NCI-H2227 (cell line): ENCODE results near the gene SUGCT.
A peak's percentile ranks its signal among the peaks of the same experiment; 100 is the strongest.
"Not testable (repeated sequence)": the region's sequence is repeated elsewhere in the genome, so short reads cannot be mapped to it uniquely, and the experiment has no call there.

Experiments used
- DNase-seq: peaks from one replicate; lab custom pipeline; 2025; ENCODE audit not compliant: unreplicated experiment; lab: John Stamatoyannopoulos, UW

Gene SUGCT

DNA sequence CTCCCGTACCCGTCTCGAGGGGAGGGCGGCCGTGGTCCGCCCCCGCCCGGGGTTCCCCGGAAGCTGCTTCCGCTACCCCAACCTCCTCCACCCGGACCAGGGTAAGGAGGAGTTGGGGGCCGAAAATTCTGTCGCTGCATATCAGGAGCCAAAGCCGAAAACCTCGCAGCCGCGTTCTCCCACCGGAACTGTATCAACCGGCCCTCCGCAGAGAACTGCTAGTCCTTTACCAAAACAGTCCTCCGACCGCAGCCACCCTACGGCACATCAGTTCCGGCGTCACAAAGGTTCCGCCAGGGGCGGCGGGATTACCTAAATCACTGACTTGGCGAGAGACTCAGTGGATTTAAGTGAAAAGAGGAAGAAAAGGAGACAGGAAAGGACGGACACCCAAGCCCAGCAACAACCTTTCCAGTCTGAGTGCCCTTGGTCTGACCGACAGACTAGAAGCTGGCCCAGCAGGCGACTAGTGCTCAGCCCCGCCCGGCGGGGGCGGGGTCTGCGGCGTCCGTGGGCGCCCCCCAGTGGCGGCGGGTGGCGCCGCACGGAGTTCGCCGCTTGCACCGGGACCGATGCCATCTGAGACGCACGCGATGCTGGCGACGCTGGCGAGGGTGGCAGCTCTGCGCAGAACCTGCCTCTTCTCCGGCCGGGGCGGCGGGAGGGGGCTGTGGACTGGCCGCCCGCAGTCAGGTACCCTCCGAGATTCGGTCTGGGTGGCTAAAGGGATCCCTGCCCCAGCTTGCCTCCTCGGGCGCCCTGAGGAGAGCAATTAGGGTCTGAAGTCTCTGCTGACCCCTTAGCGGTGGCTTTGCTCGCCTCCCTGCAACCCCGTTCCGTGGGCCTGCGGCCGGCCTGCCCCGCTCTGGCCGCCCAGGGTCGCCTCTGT lies at the start of gene SUGCT, which contains the start of gene MPLKIP:
SUGCT (plus strand) TSS at position 578 of the 889 bp plus-strand sequence.
MPLKIP (minus strand) TSS at position 195 of the 889 bp plus-strand sequence; CDS start at position 140, 55 bp downstream.
- DNase-seq, result peak; percentile 89

DNA sequence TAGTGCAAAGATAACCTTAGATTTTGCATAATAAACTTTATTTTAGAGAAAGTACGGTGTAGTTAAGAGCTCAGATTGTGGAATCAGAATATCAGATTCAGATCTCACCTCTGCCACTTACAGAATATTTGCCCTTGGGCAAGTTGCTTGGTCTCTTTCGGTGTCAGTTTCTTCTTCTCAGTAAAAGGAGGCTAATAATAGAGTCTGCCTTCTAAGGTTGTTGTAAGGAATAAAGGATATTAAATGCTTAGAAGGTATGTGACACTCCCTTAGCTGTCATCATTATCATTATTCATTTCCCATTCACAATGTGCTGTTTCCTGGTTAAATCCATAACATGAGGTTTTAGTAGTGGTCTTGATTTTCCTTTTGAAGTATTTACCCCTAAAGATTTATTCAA lies 42.6 kb upstream of the SUGCT start:
- no peak for DNase-seq

DNA sequence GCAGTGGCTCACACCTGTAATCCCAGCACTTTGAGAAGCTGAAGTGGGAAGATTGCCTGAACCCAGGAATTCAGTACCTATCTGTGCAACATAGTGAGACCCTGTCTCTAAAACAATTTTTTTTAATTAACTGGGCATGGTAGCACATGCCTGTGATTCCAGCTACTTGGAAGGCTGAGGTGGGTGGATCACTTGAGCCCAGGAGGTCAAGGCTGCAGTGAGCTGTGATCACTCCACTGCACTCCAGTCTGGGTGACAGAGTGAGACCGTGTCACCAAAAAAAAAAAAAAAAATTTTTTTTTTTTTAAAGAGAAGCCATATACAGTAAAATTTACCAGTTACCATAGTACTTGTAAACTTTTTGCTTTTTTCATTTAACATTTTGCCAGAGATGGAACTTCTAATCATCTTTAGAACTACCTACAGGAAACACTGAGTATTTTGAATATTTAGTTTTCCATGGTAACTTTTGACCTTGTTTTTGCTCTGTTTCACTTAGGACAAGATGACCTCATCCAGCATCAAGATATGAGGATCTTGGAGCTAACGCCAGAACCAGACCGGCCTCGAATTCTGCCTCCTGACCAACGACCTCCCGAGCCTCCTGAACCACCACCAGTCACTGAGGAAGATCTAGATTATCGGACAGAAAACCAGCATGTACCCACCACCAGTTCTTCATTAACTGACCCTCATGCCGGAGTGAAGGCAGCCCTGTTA lies 41.0 kb upstream of the SUGCT start:
- no peak for DNase-seq

DNA sequence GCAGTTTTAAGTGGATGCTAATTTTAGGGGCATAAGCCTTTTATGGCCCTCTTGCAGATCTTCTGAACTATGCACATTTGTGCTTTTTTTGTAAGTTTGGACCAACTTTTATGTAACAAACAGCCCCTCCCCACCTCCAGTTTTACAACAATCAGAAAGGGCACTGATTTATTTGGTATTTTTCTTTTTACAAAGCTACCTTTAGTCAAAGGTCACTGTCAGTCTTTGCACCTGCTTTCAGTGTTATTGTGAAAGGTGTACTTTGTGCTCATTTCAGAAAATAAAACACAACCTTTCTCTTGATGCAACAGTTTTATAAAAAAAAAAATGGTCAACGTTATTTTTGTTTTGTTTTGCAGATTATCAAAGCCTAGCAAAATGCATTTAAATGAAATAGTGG lies 39.6 kb upstream of the SUGCT start:
- DNase-seq, result no peak

DNA sequence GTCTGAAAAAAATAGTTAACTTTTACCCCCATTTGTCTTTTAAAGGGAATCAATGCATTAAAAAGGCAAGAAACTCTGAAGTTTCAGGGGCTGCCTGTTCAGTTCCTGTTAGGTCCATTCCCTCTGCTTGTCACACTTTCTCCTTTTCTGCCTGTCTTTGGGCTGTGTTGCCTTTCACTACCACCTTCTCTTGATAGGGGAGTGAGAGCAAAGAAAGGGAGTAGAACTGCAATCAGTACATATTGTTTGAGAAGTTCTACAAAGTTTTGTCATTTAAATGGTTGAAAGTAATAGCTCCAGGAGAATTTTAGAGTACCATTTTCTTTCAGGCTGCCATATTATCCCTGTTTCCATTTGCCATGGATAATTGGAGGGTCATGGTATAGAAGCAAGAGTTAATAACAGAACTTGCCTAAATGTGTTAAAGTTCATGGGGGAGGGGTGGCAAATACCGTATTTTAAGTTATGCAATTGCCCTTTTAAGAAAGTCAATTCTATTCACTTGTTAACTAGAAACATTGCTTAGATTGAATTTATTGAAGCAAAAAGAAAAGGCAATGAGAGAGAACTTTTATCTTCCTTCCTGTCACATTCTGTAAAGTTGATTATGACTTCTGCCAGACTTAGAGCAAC lies 39.0 kb upstream of the SUGCT start:
- DNase-seq, result no peak

DNA sequence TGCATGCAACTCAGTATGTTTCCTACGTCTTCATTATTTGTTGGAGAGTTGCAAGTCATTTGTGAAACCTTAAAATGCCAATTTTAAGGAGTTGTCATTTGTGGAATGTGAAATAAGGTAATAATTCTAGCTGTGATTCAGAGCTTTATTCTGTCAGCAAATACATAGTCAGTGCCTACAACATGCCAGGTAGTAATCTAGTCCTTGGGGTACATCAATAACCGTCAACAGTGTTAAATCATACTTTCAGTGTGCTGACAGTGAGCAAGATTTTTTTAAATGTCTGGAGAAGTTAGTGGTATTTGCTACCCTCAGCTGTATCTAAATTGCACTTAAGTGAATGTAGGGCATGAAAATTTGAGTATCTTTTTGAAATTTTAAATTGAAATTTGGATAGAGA lies 37.1 kb upstream of the SUGCT start:
- no peak for DNase-seq

DNA sequence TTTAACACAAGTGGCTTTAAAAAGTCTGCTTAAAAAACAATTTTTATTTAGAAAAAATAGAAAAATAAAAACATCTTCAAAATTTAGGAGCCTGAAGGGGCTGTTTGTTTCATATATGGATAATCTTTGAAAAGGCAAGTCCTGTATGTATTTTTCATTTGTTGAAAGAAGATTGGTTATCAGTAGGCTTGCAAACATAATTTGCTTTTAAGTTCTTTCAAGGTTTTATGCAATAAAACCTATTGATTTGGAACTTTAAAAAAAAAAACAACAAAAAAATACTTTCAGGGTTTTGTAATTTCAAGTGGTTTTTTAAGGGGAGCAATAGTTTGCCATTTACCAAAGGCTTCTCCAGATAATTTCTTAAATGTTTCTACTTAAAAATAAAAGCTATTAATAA lies 36.0 kb upstream of the SUGCT start:
- DNase-seq, result no peak

DNA sequence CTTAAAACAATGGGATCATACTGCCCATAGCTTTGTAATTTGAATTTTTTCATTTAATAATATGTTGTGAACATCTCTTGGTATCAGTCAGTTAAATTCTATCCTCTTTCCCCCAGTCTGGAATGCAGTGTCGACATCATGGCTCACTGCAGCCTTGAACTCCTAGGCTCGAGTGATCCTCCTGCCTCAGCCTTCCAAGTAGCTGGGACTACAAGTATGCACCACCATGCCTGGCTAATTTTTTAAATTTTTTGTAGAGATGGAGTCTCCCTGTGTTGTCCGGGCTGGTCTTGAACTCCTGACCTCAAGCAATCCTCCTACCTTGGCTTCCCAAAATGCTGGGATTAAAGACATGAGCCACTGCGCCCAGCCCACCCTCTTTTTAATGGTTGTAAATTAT lies 35.0 kb upstream of the SUGCT start:
- DNase-seq, result no peak

DNA sequence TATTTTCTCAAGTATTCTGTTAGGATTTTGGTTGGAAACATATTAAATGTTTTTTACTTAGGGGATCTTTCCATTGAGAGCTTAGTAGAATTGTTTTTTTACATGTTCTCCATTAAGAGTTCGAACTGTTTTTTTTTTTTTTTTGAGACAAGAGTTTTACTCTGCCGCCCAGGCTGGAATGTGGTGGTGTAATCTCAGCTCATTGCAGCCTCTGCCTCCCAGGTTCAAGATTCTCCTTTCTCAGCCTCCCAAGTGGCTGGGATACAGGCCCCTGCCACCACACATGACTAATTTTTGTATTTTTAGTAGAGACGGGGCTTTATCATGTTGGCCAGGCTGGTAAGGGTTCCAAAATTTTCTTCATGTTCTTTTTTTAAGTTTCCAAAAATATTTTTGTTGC lies 33.6 kb upstream of the SUGCT start:
- no peak for DNase-seq

DNA sequence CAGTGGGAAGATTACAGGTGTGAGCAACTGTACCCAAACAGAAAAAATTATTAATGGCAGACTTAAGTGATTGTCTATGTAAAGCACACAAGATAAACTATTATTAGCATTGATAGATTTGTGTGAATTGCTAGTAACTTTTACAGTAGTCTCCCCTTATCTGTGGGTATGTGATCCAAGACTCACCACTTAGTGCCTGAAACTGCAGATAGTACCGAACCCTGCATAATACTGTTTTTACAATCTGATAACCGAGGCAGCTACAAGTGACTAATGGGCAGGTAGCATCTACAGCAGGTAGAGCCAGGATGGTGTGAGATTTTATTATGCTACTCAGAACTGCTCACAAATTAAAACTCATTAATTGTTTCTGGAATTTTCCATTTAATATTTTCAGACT lies 31.9 kb upstream of the SUGCT start:
- DNase-seq, result no peak

DNA sequence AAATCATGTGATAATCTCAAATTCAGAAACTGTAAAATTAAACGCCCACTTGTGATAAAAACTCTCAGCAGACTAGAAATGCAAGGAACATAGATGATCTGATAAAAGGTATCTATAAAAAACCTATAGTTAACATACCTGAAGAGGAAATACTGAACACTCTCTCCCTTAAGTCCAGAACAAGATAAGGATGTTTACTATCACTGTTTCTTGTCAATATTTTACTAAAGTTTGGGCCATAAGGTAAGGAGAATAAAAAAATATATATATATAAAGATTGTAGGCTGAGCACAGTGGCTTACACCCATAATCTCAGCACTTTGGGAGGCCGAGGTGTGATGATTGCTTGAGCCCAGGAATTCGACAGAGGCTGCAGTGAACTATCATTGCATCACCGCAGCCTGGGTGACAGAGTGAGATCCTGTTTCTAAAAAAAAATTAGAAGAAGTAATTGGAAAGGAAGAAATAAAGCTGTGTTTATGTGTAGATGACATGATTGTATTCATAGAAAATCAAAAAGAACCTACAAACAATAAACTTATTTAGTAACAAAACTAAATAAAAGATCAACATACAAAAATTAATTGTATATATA lies 28.8 kb upstream of the SUGCT start:
- no peak for DNase-seq

DNA sequence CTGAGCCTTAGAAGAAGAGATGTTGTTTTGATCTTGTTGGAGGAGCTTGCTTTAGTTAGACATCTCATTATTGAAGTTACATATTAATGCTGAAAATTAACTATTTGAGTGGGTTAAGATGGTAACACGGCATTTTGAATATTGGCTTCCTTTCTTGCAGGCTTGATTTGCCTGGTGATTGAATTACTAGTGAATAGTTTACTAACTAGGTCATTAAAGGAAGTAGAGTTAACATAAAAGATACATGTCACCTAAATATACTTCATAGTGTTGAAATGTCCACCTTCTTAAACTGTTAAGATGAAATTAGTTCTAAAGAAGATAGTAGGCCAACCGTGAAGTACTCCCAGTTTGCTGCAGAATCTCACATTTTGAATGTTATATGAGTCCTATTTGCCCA lies 18.9 kb upstream of the SUGCT start:
- no peak for DNase-seq

DNA sequence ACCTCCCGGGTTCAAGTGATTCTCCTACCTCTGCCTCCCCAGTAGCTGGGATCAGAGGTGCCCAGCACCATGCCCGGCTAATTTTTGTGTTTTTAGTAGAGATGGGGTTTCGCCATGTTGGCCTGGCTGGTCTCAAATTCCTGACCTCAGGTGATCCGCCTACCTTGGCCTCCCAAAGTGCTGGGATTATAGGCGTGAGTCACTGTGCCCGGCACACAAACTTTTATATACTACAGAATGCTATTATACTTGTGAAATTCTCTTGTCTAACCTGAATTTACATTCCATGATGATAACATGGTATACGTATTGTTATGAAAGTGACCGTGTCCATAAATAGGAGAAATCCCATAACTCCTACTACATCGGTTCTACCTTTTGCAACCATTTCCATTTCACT lies 17.6 kb upstream of the SUGCT start:
- not testable (repeated sequence) for DNase-seq

DNA sequence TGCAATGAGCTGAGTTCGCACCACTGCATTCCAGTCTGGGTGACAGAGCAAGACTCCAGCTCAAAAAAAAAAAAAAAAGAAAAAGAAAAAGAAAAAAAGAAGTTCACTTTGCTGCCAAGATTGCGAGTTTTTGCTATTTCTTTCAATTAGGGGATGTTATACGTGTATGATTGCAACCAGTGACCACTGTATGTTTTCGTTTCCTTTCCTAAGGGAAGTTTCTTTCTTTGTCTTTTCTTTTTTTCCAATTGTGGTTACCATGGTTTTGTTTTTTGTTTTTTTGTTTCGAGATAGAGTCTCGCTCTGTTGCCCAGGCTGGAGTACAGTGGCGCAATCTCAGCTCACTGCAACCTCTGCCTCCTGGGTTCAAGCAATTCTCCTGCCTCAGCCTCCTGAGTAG lies 16.6 kb upstream of the SUGCT start:
- DNase-seq, result not testable (repeated sequence)

DNA sequence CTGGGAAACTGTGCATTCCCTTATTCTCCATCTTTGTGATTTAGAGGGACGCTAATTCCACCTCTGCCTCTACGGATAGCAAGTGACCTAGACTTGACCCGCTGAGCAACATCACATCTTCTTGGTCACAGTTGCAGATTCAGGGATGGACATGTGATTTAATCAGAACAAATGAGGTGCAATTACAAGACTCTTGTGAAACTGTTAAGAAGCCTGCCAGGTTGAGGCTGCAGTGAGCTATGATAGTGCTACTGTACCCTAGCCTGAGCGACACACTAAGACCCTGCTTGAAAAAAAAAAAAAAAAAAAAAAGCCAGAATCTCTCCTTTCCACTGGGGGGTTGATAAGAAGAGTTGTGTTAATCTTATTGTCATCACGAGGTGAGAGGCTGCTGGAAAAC lies 14.8 kb upstream of the SUGCT start:
- DNase-seq, result no peak

DNA sequence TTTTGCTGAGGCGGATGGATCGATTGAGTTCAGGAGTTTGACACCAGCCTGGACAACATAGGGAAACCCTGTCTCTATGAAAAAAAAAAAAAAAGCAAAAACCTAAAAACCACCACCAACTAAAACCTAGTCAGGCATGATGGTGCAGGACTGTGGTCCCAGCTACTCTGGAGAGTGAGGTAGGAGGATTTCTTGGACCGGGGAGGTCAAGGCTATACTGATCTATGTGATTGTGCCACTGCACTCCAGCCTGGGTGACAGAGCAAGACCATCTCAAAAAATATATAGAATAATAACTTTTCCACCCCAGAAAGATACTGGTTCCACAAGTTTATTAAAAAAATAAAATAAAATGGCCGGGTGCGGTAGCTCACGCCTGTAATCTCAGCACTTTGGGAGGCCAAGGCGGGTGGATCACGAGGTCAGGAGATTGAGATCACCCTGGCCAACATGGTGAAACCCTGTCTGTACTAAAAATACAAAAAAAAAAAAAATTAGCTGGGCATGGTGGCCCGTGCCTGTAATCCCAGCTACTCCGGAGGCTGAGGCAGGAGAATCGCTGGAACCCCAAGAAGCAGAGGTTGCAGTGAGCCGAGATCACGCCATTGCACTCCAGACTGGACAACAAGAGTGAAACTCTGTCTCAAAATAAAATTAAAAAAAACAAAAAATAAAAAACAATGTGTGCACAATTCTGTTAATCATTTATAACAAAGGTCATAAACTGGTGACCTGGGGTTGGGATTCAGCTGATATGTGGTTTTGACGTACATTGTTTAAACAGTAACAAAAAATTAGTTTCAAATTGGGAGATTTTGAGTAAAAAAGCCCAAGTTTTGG lies 12.5 kb upstream of the SUGCT start:
- DNase-seq, result not testable (repeated sequence)

DNA sequence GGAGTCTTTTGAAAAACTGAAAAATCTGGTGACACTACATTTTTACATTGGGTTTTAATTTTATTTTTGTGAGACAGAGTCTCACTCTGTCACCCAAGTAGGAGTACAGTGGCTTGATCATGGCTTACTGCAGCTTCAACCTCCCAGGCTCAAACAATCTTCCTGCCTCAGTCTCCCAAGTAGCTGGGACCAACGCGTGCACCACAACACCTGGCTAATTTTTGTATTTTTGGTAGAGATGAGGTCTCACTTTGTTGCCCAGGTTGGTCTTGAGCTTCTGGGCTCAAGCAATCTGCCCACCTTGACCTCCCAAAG lies 11.9 kb upstream of the SUGCT start:
- no peak for DNase-seq

DNA sequence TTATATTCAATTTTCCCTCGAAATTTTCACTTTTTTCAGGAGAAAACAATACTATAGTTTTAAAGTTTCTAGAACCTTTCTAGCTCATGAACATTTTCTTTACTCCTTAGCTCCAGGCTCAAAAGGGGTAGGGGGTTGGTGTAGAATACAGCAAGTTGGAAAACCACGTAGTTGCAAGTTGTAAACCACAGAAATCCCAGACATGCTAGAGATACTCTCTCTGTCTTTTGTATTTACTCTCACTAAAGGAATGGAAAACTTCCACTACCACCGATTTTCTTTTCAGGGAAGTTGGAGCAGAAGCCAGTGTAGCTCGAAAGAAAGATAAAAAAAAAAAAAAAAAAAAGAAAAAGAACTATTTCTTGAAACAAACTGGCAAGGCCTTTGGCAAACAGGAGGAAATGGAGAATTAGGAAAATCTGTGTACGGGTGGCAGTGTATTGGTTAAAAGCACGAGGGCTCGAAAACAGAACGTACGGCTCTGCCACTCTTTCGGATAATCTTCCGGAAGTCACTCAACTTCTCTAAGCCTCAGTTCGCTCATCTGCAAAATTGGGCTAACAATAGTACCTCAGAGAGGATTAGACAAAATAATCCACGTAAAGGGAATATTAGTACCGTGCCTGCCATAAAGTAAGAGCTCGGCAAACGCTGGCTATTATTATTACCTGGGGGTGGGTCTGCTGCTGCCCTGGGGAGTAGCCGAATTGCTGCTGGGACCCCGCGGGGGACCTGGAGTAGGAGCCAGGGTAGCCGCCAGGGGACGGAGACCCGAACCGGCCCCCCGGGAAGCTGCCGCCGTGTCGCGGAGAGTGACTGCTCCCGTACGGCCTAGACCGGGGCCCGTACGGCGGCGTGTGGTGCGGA lies 1.0 kb upstream of the SUGCT start:
- no peak for DNase-seq

DNA sequence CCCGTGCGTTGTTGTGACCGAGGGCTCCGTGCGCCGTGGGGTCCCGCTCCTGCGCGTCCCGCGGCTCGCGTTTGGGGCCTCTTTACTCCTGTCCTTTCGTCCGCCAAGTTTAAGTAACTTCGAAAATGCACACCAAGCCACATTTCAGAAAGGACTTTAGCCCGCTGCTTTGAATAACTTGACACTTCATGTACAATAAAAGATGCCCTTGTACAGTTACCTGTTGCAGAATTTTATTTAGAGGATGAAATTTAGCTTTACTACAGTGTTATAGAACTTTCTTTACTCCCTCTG lies 459 bp downstream of the SUGCT start:
- no peak for DNase-seq

DNA sequence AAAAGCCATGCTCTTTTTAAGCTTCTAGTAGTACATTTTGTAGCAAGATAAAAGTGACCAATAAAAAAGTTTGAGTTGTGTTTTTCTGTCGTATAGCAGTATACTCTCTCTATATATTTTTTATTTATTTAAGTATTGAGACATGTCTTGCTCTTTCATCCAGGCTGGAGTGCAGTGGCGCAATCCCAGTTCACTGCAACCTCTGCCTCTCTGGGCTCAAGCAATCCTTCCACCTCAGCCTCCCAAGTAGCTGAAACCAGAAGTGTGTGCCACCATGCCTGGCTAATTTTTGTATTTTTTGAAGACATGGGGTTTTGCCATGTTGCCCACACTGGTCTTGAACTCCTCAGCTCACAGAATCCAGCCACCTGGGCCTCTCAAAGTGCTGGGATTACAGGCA lies 2.8 kb downstream of the SUGCT start:
- DNase-seq, result no peak
